ENCODE results near the gene TMEM9B. TPM values are rescaled to one million over a fixed set of nuclear protein-coding genes. Genes with fewer than 3 reads are reported as not detected.

The TMEM9B gene
- total RNA-seq, 1 donor from 2014 or later = 30.3 TPM

- DNase-seq (ENCODE audit: low read depth) = no peak
- H3K4me3 ChIP-seq (ENCODE audit: low read depth, low read length) = no peak overlapping the region
- TF ChIP-seq CTCF (conservative IDR thresholded peaks at IDR 0.05; ENCODE audit: low read depth, low read length) = no peak
Measured at GRCh38 chr11:8907116-8907515, 57.1 kb downstream of the TMEM9B start.

- no peak overlapping the region for H3K4me3 ChIP-seq (ENCODE audit: low read depth, low read length)
- no peak for TF ChIP-seq CTCF (conservative IDR thresholded peaks at IDR 0.05; ENCODE audit: low read depth, low read length)
- DNase-seq (ENCODE audit: low read depth) = no peak
Measured at GRCh38 chr11:8905528-8906165, 58.6 kb downstream of the TMEM9B start.

- no peak for DNase-seq (ENCODE audit: low read depth)
- no peak for TF ChIP-seq CTCF (conservative IDR thresholded peaks at IDR 0.05; ENCODE audit: low read depth, low read length)
- H3K4me3 ChIP-seq (ENCODE audit: low read depth, low read length) = no peak overlapping the region
Measured at GRCh38 chr11:8899119-8899753, 65.0 kb downstream of the TMEM9B start.

Other genes with a start within 250 kb of the TMEM9B start
- 29.7 and 49.6 TPM in 2 replicates for gene AKIP1, start 53.3 kb downstream of the TMEM9B start, total RNA-seq
- not detected in 2 replicates for gene C11orf16, start 31.5 kb downstream of the TMEM9B start, total RNA-seq
- gene ASCL3, start 21.4 kb downstream of the TMEM9B start, total RNA-seq = not detected in 2 replicates
- gene NRIP3, start 39.6 kb upstream of the TMEM9B start, total RNA-seq = 14.5 and 22.8 TPM in 2 replicates
- gene SCUBE2, start 127.2 kb upstream of the TMEM9B start, total RNA-seq = 0.17 and 0.43 TPM in 2 replicates

All from epithelial cell of proximal tubule (primary cell).